K562 (cell line): ENCODE data around the gene PSMD4. TPM values are rescaled to one million over a fixed set of nuclear protein-coding genes. Genes with fewer than 3 reads are reported as not detected.
A peak's percentile ranks its signal among the peaks of the same experiment; 100 is the strongest.

Experiments
- AFF1 ChIP-seq, 2 experiments: fragments of 450-650 bp; IDR thresholded peaks; 2 replicates each; pipeline ENCODE4 v1.6.1; 2018; ENCODE audit warnings: mild to moderate bottlenecking in 2 of 2, low read depth in 1 of 2; ENCODE audit not compliant: partially characterized antibody in 2 of 2
- CREB1 ChIP-seq, 2 experiments: sonication (generic) in 1 of 2; formaldehyde crosslinking in 1 of 2; IDR thresholded peaks; 2 replicates each; pipeline versions ENCODE4 v1.6.1 to v1.8.0; 2012 to 2022; ENCODE audit warnings: inconsistent platforms in 1 of 2, mild to moderate bottlenecking in 1 of 2, missing genetic modification reagents in 1 of 2, moderate library complexity in 1 of 2
- CREB5 ChIP-seq: fragments of 250-450 bp; sonication (Bioruptor Pico); IDR thresholded peaks from 2 replicates; pipeline ENCODE4 v1.5.0; 2020; ENCODE audit warnings: mild to moderate bottlenecking
- ETV6 ChIP-seq, 3 experiments: fragments of 150-350 bp in 1 of 3; sonication (generic) in 1 of 3; formaldehyde crosslinking in 1 of 3; IDR thresholded peaks; 2 replicates each; pipeline versions ENCODE4 v1.6.1 to v1.8.0; 2014 to 2022; ENCODE audit warnings: borderline replicate concordance in 2 of 3, low read depth in 2 of 3, antibody characterized with exemption in 1 of 3, low read length in 1 of 3, mild to moderate bottlenecking in 1 of 3, missing genetic modification reagents in 1 of 3
- FIP1L1 ChIP-seq: fragments of 200-400 bp; formaldehyde crosslinking; IDR thresholded peaks from 2 replicates; pipeline ENCODE4 v1.6.1; 2018; ENCODE audit warnings: mild to moderate bottlenecking, low read depth, low read length; ENCODE audit not compliant: poor library complexity, severe bottlenecking
- GABPA ChIP-seq: fragments of 200-800 bp; sonication (Bioruptor generic); conservative IDR thresholded peaks from 2 replicates; pipeline ENCODE4 v1.6.1; 2016; ENCODE audit warnings: low read depth, missing genetic modification characterization, missing compliant biosample characterization
- HNRNPUL1 ChIP-seq: fragments of 200-400 bp; formaldehyde crosslinking; IDR thresholded peaks from 2 replicates; pipeline ENCODE4 v1.6.1; 2017; ENCODE audit warnings: low read length
- MCM3 ChIP-seq: fragments of 450-650 bp; IDR thresholded peaks from 2 replicates; pipeline ENCODE4 v1.6.1; 2016
- TFAM ChIP-seq: fragments of 250-450 bp; sonication (Bioruptor Pico); conservative IDR thresholded peaks from 2 replicates; pipeline ENCODE4 v1.5.0; 2021; ENCODE audit warnings: mild to moderate bottlenecking, moderate library complexity
- ZBTB2 ChIP-seq: fragments of 450-650 bp; IDR thresholded peaks from 2 replicates; pipeline ENCODE4 v1.6.1; 2016; ENCODE audit warnings: antibody characterized with exemption
- ZNF518B ChIP-seq: fragments of 250-450 bp; sonication (Bioruptor Pico); IDR thresholded peaks from 2 replicates; pipeline ENCODE4 v1.5.0; 2021; ENCODE audit warnings: mild to moderate bottlenecking, moderate library complexity
- ZNF655 ChIP-seq: fragments of 250-450 bp; sonication (Bioruptor Pico); IDR thresholded peaks from 2 replicates; pipeline ENCODE4 v1.5.0; 2021
- ZNF695 ChIP-seq: fragments of 450-650 bp; formaldehyde crosslinking; IDR thresholded peaks from 2 replicates; pipeline ENCODE4 v1.4.0; 2020; ENCODE audit warnings: mild to moderate bottlenecking, moderate library complexity
- polyA plus RNA-seq, 8 experiments: library from polyadenylated mRNA; depleted of rRNA in 4 of 8; stranded (reverse) in 5 of 8; unstranded in 3 of 8; fragments of >200 nt; fragmentation: Nextera tagmentation in 2 of 8; fragmentation: Illumina TruSeq in 1 of 8; extraction: Ambion mirVana in 2 of 8; extraction: Trizol in 1 of 8; gene quantifications; 2 replicates each; pipeline versions ENCODE4 v1.2.1 to v1.2.3, GENCODE V29; 2011 to 2014; ENCODE audit warnings: inconsistent platforms in 1 of 8, missing spikeins in 1 of 8
- total RNA-seq, 7 experiments: library from RNA; depleted of rRNA in 6 of 7; stranded (reverse); fragments of >200 nt in 6 of 7; fragmentation: Illumina TruSeq in 2 of 7; extraction: Trizol in 2 of 7; gene quantifications; 2 replicates each; pipeline versions ENCODE4 v1.2.1 to v1.2.3, GENCODE V29; 2011 to 2021; ENCODE audit warnings: low replicate concordance in 1 of 7

Gene PSMD4
- total and polyA plus RNA-seq, 9 of the 15 experiments (the other 6 are each of a cell fraction or from before 2014, with no cell fraction given) = 194 to 353 (median 295) TPM

GRCh38 chr1:151281225-151281968 lies 26.9 kb downstream of the PSMD4 start (continued):
- peak; percentile 39 to 79 for TF ChIP-seq AFF1 (IDR thresholded peaks at IDR 0.05; ENCODE audit: low read depth in 1 of 2, partially characterized antibody in 2 of 2)
- no peak for TF ChIP-seq HNRNPUL1
- TF ChIP-seq ZNF695 = no peak
- TF ChIP-seq GABPA = peak; percentile 91
- TF ChIP-seq FIP1L1 = no peak
- TF ChIP-seq ZBTB2 = 0 out of 2 replicates have a peak, but pooled peaks have one; percentile 62
- TF ChIP-seq ETV6 (IDR thresholded peaks at IDR 0.05; ENCODE audit: borderline replicate concordance in 1 of 2, low read depth in 2 of 2, low read length in 1 of 2) = no peak
- no peak for TF ChIP-seq ETV6 (CRISPR knock-in tag; IDR thresholded peaks at IDR 0.05; ENCODE audit: borderline replicate concordance)
- no peak; the same call in 1 of the 2 replicates for TF ChIP-seq ZNF518B (CRISPR knock-in tag)
- TF ChIP-seq ZNF655 (CRISPR knock-in tag) = no peak
- peak; percentile 89 for TF ChIP-seq CREB1 (IDR thresholded peaks at IDR 0.05)
- TF ChIP-seq CREB1 (CRISPR knock-in tag; IDR thresholded peaks at IDR 0.05) = peak; percentile 93
- TF ChIP-seq MCM3 = no peak
- TF ChIP-seq CREB5 (CRISPR knock-in tag) = no peak
- TF ChIP-seq TFAM = no peak
